HepG2 (cell line): ENCODE results near the gene NELFCD. TPM values are rescaled to one million over a fixed set of nuclear protein-coding genes. Genes with fewer than 3 reads are reported as not detected.

Experiments
- ARID2 ChIP-seq: sonication (generic); formaldehyde crosslinking; IDR thresholded peaks from 2 replicates; pipeline ENCODE4 v1.8.1; 2022; ENCODE audit warnings: mild to moderate bottlenecking, missing genetic modification reagents, borderline replicate concordance
- CBFB ChIP-seq: sonication (generic); formaldehyde crosslinking; IDR thresholded peaks from 2 replicates; pipeline ENCODE4 v1.4.0; 2020; ENCODE audit warnings: missing genetic modification reagents
- CREB3 ChIP-seq: sonication (generic); formaldehyde crosslinking; IDR thresholded peaks from 2 replicates; pipeline ENCODE4 v1.5.0; 2020; ENCODE audit warnings: missing genetic modification reagents
- KLF9 ChIP-seq: IDR thresholded peaks from 2 replicates; pipeline ENCODE4 v1.6.1; 2016; ENCODE audit warnings: low read depth
- MIER3 ChIP-seq: IDR thresholded peaks from 2 replicates; pipeline ENCODE4 v1.6.1; 2016; ENCODE audit warnings: missing compliant biosample characterization, borderline replicate concordance
- NCOA5 ChIP-seq: sonication (generic); formaldehyde crosslinking; IDR thresholded peaks from 2 replicates; pipeline ENCODE4 v1.4.0; 2020; ENCODE audit warnings: missing genetic modification reagents
- PHF21A ChIP-seq: sonication (generic); formaldehyde crosslinking; IDR thresholded peaks from 2 replicates; pipeline ENCODE4 v1.5.0; 2020; ENCODE audit warnings: mild to moderate bottlenecking, missing genetic modification reagents
- SKI ChIP-seq: fragments of 450-650 bp; IDR thresholded peaks from one replicate; pipeline ENCODE4 v1.6.1; 2018; ENCODE audit warnings: mild to moderate bottlenecking; ENCODE audit not compliant: partially characterized antibody
- ZNF224 ChIP-seq: sonication (generic); formaldehyde crosslinking; IDR thresholded peaks from 2 replicates; pipeline ENCODE4 v1.5.0; 2020; ENCODE audit warnings: mild to moderate bottlenecking, missing genetic modification reagents
- ZNF275 ChIP-seq: sonication (generic); formaldehyde crosslinking; IDR thresholded peaks from 2 replicates; pipeline ENCODE4 v1.8.0; 2022; ENCODE audit warnings: missing genetic modification reagents, mild to moderate bottlenecking, inconsistent platforms, borderline replicate concordance
- ZNF362 ChIP-seq: sonication (generic); formaldehyde crosslinking; IDR thresholded peaks from 2 replicates; pipeline ENCODE4 v1.4.0; 2020; ENCODE audit warnings: missing genetic modification reagents, mild to moderate bottlenecking, borderline replicate concordance
- ZNF501 ChIP-seq: sonication (generic); formaldehyde crosslinking; IDR thresholded peaks from 2 replicates; pipeline ENCODE4 v1.5.1; 2020; ENCODE audit warnings: mild to moderate bottlenecking, moderate library complexity, missing genetic modification reagents
- ZNF790 ChIP-seq: sonication (generic); formaldehyde crosslinking; IDR thresholded peaks from 2 replicates; pipeline ENCODE4 v1.8.0; 2022; ENCODE audit warnings: missing genetic modification reagents, mild to moderate bottlenecking, borderline replicate concordance
- ZNF816 ChIP-seq: sonication (generic); formaldehyde crosslinking; IDR thresholded peaks from 2 replicates; pipeline ENCODE4 v1.8.0; 2022; ENCODE audit warnings: missing genetic modification reagents, mild to moderate bottlenecking, borderline replicate concordance
- polyA plus RNA-seq, 8 experiments: library from polyadenylated mRNA; depleted of rRNA in 3 of 8; stranded (reverse) in 7 of 8; unstranded in 1 of 8; fragments of >200 nt; fragmentation: Illumina TruSeq in 4 of 8; extraction: Trizol in 4 of 8; gene quantifications; 2 replicates each; pipeline versions ENCODE4 v1.2.1 to v1.2.3, GENCODE V29; 2011 to 2016; ENCODE audit warnings: low read depth in 4 of 8, missing spikeins in 1 of 8, mixed read lengths in 1 of 8; ENCODE audit not compliant: insufficient read depth in 1 of 8
- total RNA-seq, 5 experiments: library from RNA; depleted of rRNA; stranded (reverse); fragments of >200 nt; fragmentation: Illumina TruSeq; extraction: Trizol; gene quantifications; 2 replicates each; pipeline ENCODE4 v1.2.3, GENCODE V29; 2016; ENCODE audit warnings: low read depth in 1 of 5
- TF ChIP-seq, protein P1 (sequence below): sonication (generic); formaldehyde crosslinking; IDR thresholded peaks from 2 replicates; pipeline ENCODE4 v1.5.0; 2020; ENCODE audit warnings: mild to moderate bottlenecking, missing genetic modification reagents, borderline replicate concordance
- TF ChIP-seq, protein P2 (sequence below): sonication (generic); formaldehyde crosslinking; IDR thresholded peaks from 2 replicates; pipeline ENCODE4 v1.4.0; 2020; ENCODE audit warnings: mild to moderate bottlenecking, missing genetic modification reagents

NELFCD gene
- total and polyA plus RNA-seq, 2 of the 13 experiments (the other 11 are each of a cell fraction or from before 2014, with no cell fraction given) = 159 to 203 TPM

- peak; percentile 72; the same call in 1 of the 2 replicates for TF ChIP-seq ZNF275
- no peak for TF ChIP-seq ARID2
- no peak for TF ChIP-seq ZNF362
- TF ChIP-seq PHF21A = no peak; the same call in 1 of the 2 replicates
- TF ChIP-seq NCOA5 (CRISPR knock-in tag) = peak; percentile 75; the same call in 1 of the 2 replicates
- no peak for TF ChIP-seq ZNF224 (CRISPR knock-in tag)
- TF ChIP-seq MIER3 (CRISPR knock-in tag) = no peak
- TF ChIP-seq, protein P1, sequence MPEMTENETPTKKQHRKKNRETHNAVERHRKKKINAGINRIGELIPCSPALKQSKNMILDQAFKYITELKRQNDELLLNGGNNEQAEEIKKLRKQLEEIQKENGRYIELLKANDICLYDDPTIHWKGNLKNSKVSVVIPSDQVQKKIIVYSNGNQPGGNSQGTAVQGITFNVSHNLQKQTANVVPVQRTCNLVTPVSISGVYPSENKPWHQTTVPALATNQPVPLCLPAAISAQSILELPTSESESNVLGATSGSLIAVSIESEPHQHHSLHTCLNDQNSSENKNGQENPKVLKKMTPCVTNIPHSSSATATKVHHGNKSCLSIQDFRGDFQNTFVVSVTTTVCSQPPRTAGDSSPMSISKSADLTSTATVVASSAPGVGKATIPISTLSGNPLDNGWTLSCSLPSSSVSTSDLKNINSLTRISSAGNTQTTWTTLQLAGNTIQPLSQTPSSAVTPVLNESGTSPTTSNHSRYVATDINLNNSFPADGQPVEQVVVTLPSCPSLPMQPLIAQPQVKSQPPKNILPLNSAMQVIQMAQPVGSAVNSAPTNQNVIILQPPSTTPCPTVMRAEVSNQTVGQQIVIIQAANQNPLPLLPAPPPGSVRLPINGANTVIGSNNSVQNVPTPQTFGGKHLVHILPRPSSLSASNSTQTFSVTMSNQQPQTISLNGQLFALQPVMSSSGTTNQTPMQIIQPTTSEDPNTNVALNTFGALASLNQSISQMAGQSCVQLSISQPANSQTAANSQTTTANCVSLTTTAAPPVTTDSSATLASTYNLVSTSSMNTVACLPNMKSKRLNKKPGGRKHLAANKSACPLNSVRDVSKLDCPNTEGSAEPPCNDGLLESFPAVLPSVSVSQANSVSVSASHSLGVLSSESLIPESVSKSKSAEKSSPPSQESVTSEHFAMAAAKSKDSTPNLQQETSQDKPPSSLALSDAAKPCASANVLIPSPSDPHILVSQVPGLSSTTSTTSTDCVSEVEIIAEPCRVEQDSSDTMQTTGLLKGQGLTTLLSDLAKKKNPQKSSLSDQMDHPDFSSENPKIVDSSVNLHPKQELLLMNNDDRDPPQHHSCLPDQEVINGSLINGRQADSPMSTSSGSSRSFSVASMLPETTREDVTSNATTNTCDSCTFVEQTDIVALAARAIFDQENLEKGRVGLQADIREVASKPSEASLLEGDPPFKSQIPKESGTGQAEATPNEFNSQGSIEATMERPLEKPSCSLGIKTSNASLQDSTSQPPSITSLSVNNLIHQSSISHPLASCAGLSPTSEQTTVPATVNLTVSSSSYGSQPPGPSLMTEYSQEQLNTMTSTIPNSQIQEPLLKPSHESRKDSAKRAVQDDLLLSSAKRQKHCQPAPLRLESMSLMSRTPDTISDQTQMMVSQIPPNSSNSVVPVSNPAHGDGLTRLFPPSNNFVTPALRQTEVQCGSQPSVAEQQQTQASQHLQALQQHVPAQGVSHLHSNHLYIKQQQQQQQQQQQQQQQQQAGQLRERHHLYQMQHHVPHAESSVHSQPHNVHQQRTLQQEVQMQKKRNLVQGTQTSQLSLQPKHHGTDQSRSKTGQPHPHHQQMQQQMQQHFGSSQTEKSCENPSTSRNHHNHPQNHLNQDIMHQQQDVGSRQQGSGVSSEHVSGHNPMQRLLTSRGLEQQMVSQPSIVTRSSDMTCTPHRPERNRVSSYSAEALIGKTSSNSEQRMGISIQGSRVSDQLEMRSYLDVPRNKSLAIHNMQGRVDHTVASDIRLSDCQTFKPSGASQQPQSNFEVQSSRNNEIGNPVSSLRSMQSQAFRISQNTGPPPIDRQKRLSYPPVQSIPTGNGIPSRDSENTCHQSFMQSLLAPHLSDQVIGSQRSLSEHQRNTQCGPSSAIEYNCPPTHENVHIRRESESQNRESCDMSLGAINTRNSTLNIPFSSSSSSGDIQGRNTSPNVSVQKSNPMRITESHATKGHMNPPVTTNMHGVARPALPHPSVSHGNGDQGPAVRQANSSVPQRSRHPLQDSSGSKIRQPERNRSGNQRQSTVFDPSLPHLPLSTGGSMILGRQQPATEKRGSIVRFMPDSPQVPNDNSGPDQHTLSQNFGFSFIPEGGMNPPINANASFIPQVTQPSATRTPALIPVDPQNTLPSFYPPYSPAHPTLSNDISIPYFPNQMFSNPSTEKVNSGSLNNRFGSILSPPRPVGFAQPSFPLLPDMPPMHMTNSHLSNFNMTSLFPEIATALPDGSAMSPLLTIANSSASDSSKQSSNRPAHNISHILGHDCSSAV (CRISPR knock-in tag) = no peak
- TF ChIP-seq, protein P2, sequence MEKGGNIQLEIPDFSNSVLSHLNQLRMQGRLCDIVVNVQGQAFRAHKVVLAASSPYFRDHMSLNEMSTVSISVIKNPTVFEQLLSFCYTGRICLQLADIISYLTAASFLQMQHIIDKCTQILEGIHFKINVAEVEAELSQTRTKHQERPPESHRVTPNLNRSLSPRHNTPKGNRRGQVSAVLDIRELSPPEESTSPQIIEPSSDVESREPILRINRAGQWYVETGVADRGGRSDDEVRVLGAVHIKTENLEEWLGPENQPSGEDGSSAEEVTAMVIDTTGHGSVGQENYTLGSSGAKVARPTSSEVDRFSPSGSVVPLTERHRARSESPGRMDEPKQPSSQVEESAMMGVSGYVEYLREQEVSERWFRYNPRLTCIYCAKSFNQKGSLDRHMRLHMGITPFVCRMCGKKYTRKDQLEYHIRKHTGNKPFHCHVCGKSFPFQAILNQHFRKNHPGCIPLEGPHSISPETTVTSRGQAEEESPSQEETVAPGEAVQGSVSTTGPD (CRISPR knock-in tag) = no peak
- TF ChIP-seq ZNF816 (CRISPR knock-in tag) = no peak
- TF ChIP-seq CREB3 = no peak
- TF ChIP-seq KLF9 (CRISPR knock-in tag) = no peak
- TF ChIP-seq SKI = no peak
- TF ChIP-seq CBFB (CRISPR knock-in tag) = no peak
- 0 out of 2 replicates have a peak, but pooled peaks have one; percentile 39 for TF ChIP-seq ZNF501 (CRISPR knock-in tag)
- no peak for TF ChIP-seq ZNF790
These were observed 14.6 kb downstream of the NELFCD start (continued) for GRCh38 chr20:58995461-58996225.
